HepG2 (cell line): ENCODE data around the gene XPO1. TPM values are rescaled to one million over a fixed set of nuclear protein-coding genes. Genes with fewer than 3 reads are reported as not detected.

Experiments
- CCDC6 ChIP-seq: sonication (generic); formaldehyde crosslinking; IDR thresholded peaks from 2 replicates; pipeline ENCODE4 v1.8.1; 2022; ENCODE audit warnings: mild to moderate bottlenecking, missing genetic modification reagents, moderate library complexity
- FOSL1 ChIP-seq: sonication (generic); formaldehyde crosslinking; IDR thresholded peaks from 2 replicates; pipeline ENCODE4 v1.9.0; 2021; ENCODE audit warnings: missing genetic modification reagents, borderline replicate concordance
- HMGXB3 ChIP-seq: sonication (generic); formaldehyde crosslinking; IDR thresholded peaks from 2 replicates; pipeline ENCODE4 v1.4.0; 2020; ENCODE audit warnings: missing genetic modification reagents, borderline replicate concordance
- HNRNPUL1 ChIP-seq: fragments of 200-400 bp; formaldehyde crosslinking; IDR thresholded peaks from 2 replicates; pipeline ENCODE4 v1.6.1; 2017; ENCODE audit warnings: low read depth, mild to moderate bottlenecking, low read length, moderate library complexity
- MEIS1 ChIP-seq: sonication (generic); formaldehyde crosslinking; IDR thresholded peaks from 2 replicates; pipeline ENCODE4 v1.9.0; 2021; ENCODE audit warnings: mild to moderate bottlenecking, missing genetic modification reagents, moderate library complexity, borderline replicate concordance
- MTF2 ChIP-seq: sonication (generic); formaldehyde crosslinking; IDR thresholded peaks from 2 replicates; pipeline ENCODE4 v1.5.0; 2020; ENCODE audit warnings: missing genetic modification reagents, borderline replicate concordance
- MXD3 ChIP-seq: IDR thresholded peaks from 2 replicates; pipeline ENCODE4 v1.6.1; 2016; ENCODE audit warnings: mild to moderate bottlenecking, missing biosample characterization, missing genetic modification reagents
- NFE2 ChIP-seq: sonication (generic); formaldehyde crosslinking; IDR thresholded peaks from 2 replicates; pipeline ENCODE4 v1.4.0; 2020; ENCODE audit warnings: missing genetic modification reagents
- NR2C2 ChIP-seq: sonication (generic); formaldehyde crosslinking; IDR thresholded peaks from 2 replicates; pipeline ENCODE4 v1.4.0; 2020; ENCODE audit warnings: missing genetic modification reagents, mild to moderate bottlenecking, moderate library complexity, borderline replicate concordance
- NR2F1 ChIP-seq, 2 experiments: fragments of 450-650 bp in 1 of 2; formaldehyde crosslinking in 1 of 2; IDR thresholded peaks; 2 replicates each; pipeline versions ENCODE4 v1.5.0 to v1.6.1; 2016 to 2020; ENCODE audit warnings: mild to moderate bottlenecking in 1 of 2, missing compliant biosample characterization in 1 of 2, missing genetic modification reagents in 1 of 2, moderate library complexity in 1 of 2
- RXRA ChIP-seq: sonication (generic); formaldehyde crosslinking; IDR thresholded peaks from 2 replicates; pipeline ENCODE4 v1.5.1; 2020; ENCODE audit warnings: missing genetic modification reagents
- SIX1 ChIP-seq: sonication (generic); formaldehyde crosslinking; IDR thresholded peaks from 2 replicates; pipeline ENCODE4 v1.4.0; 2020; ENCODE audit warnings: missing genetic modification reagents, borderline replicate concordance
- TBX2 ChIP-seq: sonication (generic); formaldehyde crosslinking; IDR thresholded peaks from 2 replicates; pipeline ENCODE4 v1.5.0; 2020; ENCODE audit warnings: missing genetic modification reagents, mild to moderate bottlenecking, borderline replicate concordance
- U2AF2 ChIP-seq: fragments of 200-400 bp; formaldehyde crosslinking; IDR thresholded peaks from 2 replicates; pipeline ENCODE4 v1.6.1; 2017; ENCODE audit warnings: low read depth, mild to moderate bottlenecking, low read length
- XBP1 ChIP-seq: sonication (generic); formaldehyde crosslinking; IDR thresholded peaks from 2 replicates; pipeline ENCODE4 v1.5.0; 2020; ENCODE audit warnings: missing genetic modification reagents
- ZFP36 ChIP-seq: fragments of 150-350 bp; IDR thresholded peaks from 2 replicates; pipeline ENCODE4 v1.6.1; 2018; ENCODE audit warnings: borderline replicate concordance, low read length, low read depth; ENCODE audit not compliant: partially characterized antibody
- ZMYM2 ChIP-seq: sonication (generic); formaldehyde crosslinking; IDR thresholded peaks from 2 replicates; pipeline ENCODE4 v1.8.0; 2022; ENCODE audit warnings: mild to moderate bottlenecking, missing genetic modification reagents
- ZNF121 ChIP-seq: sonication (generic); formaldehyde crosslinking; IDR thresholded peaks from 2 replicates; pipeline ENCODE4 v1.5.0; 2020; ENCODE audit warnings: mild to moderate bottlenecking, missing genetic modification reagents
- ZNF124 ChIP-seq: sonication (generic); formaldehyde crosslinking; IDR thresholded peaks from 2 replicates; pipeline ENCODE4 v1.4.0; 2020; ENCODE audit warnings: missing genetic modification reagents
- ZNF3 ChIP-seq: IDR thresholded peaks from 2 replicates; pipeline ENCODE4 v1.7.0; 2017; ENCODE audit warnings: inconsistent platforms
- ZNF766 ChIP-seq: sonication (generic); formaldehyde crosslinking; IDR thresholded peaks from 2 replicates; pipeline ENCODE4 v1.5.0; 2020; ENCODE audit warnings: missing genetic modification reagents, borderline replicate concordance
- ZZZ3 ChIP-seq: sonication (generic); formaldehyde crosslinking; IDR thresholded peaks from 2 replicates; pipeline ENCODE4 v1.4.0; 2020; ENCODE audit warnings: missing genetic modification reagents, mild to moderate bottlenecking, borderline replicate concordance
- polyA plus RNA-seq, 8 experiments: library from polyadenylated mRNA; depleted of rRNA in 3 of 8; stranded (reverse) in 7 of 8; unstranded in 1 of 8; fragments of >200 nt; fragmentation: Illumina TruSeq in 4 of 8; extraction: Trizol in 4 of 8; gene quantifications; 2 replicates each; pipeline versions ENCODE4 v1.2.1 to v1.2.3, GENCODE V29; 2011 to 2016; ENCODE audit warnings: low read depth in 4 of 8, missing spikeins in 1 of 8, mixed read lengths in 1 of 8; ENCODE audit not compliant: insufficient read depth in 1 of 8
- total RNA-seq, 5 experiments: library from RNA; depleted of rRNA; stranded (reverse); fragments of >200 nt; fragmentation: Illumina TruSeq; extraction: Trizol; gene quantifications; 2 replicates each; pipeline ENCODE4 v1.2.3, GENCODE V29; 2016; ENCODE audit warnings: low read depth in 1 of 5
- TF ChIP-seq, protein P1 (sequence below): sonication (generic); formaldehyde crosslinking; IDR thresholded peaks from 2 replicates; pipeline ENCODE4 v1.4.0; 2020; ENCODE audit warnings: missing genetic modification reagents, mild to moderate bottlenecking, borderline replicate concordance

XPO1 gene
- total and polyA plus RNA-seq, 2 of the 13 experiments (the other 11 are each of a cell fraction or from before 2014, with no cell fraction given): 67.4 to 212 TPM

DNA sequence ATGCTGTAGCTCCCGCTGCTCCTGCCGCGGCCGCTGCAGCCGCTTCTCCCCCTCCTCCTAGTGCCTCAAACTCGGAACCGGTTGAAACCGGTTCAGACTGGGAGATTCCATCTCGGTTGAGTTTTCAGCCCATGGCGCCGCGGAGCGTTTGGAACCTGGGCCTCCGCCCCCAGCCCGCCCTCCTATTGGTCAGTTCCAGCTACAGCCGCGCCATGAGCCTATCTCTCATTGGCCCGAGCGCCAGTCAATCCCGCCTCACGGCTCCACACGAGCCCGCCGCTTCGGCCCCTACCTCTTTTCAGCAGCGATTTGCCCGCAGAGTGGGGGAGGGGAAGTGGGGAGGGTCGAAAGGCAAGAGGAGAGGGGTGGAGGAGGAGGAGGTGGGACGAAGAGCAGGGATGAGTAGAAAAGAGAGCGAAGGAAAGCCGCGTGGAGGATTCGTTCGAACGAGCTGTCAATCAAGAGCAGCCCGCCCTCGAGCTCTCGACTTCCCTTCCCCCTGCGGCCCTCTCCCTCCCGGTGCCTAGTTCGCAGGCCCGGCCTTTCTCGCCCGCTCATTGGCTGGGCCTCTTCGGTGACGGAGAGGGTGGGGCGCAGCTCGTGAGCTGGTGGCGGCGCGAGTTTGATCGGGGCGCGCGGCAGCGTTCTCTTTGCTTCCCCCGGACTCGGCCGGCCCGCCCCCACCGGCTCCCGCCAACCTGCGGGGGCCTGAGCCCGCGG, at the start of gene XPO1 (continued):
- TF ChIP-seq NR2F1 (CRISPR knock-in tag; IDR thresholded peaks at IDR 0.05): no peak
- TF ChIP-seq SIX1 (CRISPR knock-in tag): no peak; the same call in none of the 2 replicates
- TF ChIP-seq TBX2: peak; percentile 73
- TF ChIP-seq MXD3 (CRISPR knock-in tag): peak; percentile 81; the same call in 1 of the 2 replicates
- no peak for TF ChIP-seq ZNF3
- TF ChIP-seq ZNF121 (CRISPR knock-in tag): no peak
- TF ChIP-seq ZZZ3 (CRISPR knock-in tag): no peak; the same call in 1 of the 2 replicates
- TF ChIP-seq HMGXB3: 0 out of 2 replicates have a peak, but pooled peaks have one; percentile 66
- no peak for TF ChIP-seq FOSL1 (CRISPR knock-in tag)
- peak; percentile 48 for TF ChIP-seq CCDC6 (CRISPR knock-in tag)
- TF ChIP-seq U2AF2: no peak
- no peak for TF ChIP-seq ZFP36
- no peak for TF ChIP-seq NFE2
- no peak for TF ChIP-seq MTF2 (CRISPR knock-in tag)
- no peak; the same call in 1 of the 2 replicates for TF ChIP-seq ZNF124
- TF ChIP-seq NR2C2 (CRISPR knock-in tag): peak; percentile 57
- TF ChIP-seq, protein P1, sequence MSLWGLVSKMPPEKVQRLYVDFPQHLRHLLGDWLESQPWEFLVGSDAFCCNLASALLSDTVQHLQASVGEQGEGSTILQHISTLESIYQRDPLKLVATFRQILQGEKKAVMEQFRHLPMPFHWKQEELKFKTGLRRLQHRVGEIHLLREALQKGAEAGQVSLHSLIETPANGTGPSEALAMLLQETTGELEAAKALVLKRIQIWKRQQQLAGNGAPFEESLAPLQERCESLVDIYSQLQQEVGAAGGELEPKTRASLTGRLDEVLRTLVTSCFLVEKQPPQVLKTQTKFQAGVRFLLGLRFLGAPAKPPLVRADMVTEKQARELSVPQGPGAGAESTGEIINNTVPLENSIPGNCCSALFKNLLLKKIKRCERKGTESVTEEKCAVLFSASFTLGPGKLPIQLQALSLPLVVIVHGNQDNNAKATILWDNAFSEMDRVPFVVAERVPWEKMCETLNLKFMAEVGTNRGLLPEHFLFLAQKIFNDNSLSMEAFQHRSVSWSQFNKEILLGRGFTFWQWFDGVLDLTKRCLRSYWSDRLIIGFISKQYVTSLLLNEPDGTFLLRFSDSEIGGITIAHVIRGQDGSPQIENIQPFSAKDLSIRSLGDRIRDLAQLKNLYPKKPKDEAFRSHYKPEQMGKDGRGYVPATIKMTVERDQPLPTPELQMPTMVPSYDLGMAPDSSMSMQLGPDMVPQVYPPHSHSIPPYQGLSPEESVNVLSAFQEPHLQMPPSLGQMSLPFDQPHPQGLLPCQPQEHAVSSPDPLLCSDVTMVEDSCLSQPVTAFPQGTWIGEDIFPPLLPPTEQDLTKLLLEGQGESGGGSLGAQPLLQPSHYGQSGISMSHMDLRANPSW: no peak; the same call in 1 of the 2 replicates
- no peak for TF ChIP-seq ZMYM2 (CRISPR knock-in tag)
- TF ChIP-seq RXRA (CRISPR knock-in tag): peak; percentile 54; the same call in 1 of the 2 replicates
- TF ChIP-seq ZNF766 (CRISPR knock-in tag): peak; percentile 64; the same call in 1 of the 2 replicates
- TF ChIP-seq XBP1 (CRISPR knock-in tag): no peak
- TF ChIP-seq MEIS1 (CRISPR knock-in tag): peak; percentile 81
- no peak for TF ChIP-seq HNRNPUL1
